AG04450 (cell line): ENCODE results near the gene DUSP21. TPM values are rescaled to one million over a fixed set of nuclear protein-coding genes. Genes with fewer than 3 reads are reported as not detected.

ENCODE experiments used
- CTCF ChIA-PET: fragments of 300-600, 350-600 bp; formaldehyde crosslinking; extraction: SDS; loops from one replicate; lab custom pipeline; 2022; ENCODE audit warnings: antibody characterized with exemption, inconsistent platforms; lab: Charles Lee
- POLR2A ChIA-PET: fragments of 350-600 bp; formaldehyde crosslinking; extraction: SDS; loops from one replicate; lab custom pipeline; 2021; ENCODE audit warnings: antibody characterized with exemption, inconsistent platforms; lab: Yijun Ruan, JAX
- DNase-seq: peaks from one replicate; pipeline ENCODE4 v3.0.0-alpha.2; 2011; ENCODE audit warnings: low read depth, low spot score
- H3K27ac ChIP-seq: one replicate; pipeline ENCODE4 v1.5.1; 2012; ENCODE audit warnings: low read depth, low read length, control low read depth
- H3K27me3 ChIP-seq: one replicate; pipeline ENCODE4 v1.6.0; 2012; ENCODE audit warnings: low read length; ENCODE audit not compliant: control insufficient read depth, insufficient read depth
- H3K4me3 ChIP-seq: 2 replicates; pipeline ENCODE4 v1.5.1; 2011; ENCODE audit warnings: mild to moderate bottlenecking, low read depth, low read length, control low read depth
- H3K9me3 ChIP-seq: 2 replicates; pipeline ENCODE4 v1.5.1; 2012; ENCODE audit warnings: low read length; ENCODE audit not compliant: control insufficient read depth, insufficient read depth
- polyA plus RNA-seq: library from polyadenylated mRNA; depleted of rRNA; stranded (reverse); fragments of >200 nt; gene quantifications from 2 replicates; pipeline ENCODE4 v1.2.3, GENCODE V29; 2011
- TF ChIP-seq, protein P1 (sequence below): IDR thresholded peaks from 2 replicates; pipeline ENCODE4 v1.5.1; 2011; ENCODE audit warnings: low read depth, low read length, control low read depth, inconsistent platforms

DUSP21 gene
- polyA plus RNA-seq, 1 experiment, result not detected

DNA sequence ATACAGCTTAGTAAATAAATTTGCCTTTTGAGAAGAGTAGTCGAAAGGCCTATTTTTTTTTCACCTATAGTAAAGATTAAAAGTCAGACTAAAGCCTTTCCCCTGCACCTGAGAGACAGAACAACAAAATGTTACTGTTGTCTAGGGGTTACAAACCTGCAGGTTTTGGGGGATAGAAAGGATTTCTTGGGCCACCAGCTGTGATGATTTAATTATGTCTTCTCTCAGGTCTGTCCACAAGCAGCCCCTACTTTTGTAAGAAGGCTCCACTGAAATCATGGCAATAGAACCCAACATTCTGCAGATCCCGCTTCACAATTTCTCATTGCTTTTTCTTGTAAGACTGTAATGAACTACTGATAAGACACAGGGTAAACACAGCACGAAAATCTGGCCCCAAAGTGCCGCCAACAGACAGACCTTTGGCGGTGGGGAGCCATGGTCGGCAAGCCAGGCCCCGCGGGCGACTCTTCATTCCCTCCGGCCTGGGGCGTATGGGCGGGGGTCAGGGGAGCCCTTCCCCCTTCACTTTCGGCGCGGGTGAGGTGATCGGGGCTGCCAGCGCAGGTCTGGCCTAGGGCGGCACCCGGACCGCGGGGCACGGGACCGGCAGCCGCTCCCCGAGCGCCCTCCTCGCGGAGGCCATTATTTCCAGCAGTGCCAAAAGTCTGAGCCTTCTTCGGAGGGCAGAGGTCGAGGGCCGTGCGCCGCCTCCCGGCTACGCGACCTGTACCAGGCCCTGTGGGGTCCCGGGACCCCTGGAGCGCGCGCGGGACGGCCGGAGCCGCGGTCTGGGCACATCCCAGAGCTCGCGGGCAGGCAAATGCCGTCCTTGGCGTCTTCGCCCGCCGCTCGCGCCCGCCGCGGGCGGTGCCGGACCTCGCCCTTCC lies 28.4 kb downstream of the DUSP21 start:
- Histone ChIP-seq H3K4me3 (peak overlapping the region; percentile 65), H3K27me3 (no peaks in the 10 kb centered on the region), H3K27ac (peak overlapping the region; percentile 21), H3K9me3 (no peaks in the 10 kb centered on the region)
- TF ChIP-seq, protein P1, sequence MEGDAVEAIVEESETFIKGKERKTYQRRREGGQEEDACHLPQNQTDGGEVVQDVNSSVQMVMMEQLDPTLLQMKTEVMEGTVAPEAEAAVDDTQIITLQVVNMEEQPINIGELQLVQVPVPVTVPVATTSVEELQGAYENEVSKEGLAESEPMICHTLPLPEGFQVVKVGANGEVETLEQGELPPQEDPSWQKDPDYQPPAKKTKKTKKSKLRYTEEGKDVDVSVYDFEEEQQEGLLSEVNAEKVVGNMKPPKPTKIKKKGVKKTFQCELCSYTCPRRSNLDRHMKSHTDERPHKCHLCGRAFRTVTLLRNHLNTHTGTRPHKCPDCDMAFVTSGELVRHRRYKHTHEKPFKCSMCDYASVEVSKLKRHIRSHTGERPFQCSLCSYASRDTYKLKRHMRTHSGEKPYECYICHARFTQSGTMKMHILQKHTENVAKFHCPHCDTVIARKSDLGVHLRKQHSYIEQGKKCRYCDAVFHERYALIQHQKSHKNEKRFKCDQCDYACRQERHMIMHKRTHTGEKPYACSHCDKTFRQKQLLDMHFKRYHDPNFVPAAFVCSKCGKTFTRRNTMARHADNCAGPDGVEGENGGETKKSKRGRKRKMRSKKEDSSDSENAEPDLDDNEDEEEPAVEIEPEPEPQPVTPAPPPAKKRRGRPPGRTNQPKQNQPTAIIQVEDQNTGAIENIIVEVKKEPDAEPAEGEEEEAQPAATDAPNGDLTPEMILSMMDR, result no peak
- DNase-seq, result no peak
- ChIA-PET POLR2A (interaction anchor here (0.6 to 1.0 kb wide), 5 partner anchors 26 to 752 kb away, joined by 4 to 9 read pairs (median 5); no protein-coding TSS in a partner anchor), CTCF (interaction anchor here (0.8 kb wide), 1 partner anchor 198 kb away, joined by 3 read pairs; no protein-coding TSS in a partner anchor)

DNA sequence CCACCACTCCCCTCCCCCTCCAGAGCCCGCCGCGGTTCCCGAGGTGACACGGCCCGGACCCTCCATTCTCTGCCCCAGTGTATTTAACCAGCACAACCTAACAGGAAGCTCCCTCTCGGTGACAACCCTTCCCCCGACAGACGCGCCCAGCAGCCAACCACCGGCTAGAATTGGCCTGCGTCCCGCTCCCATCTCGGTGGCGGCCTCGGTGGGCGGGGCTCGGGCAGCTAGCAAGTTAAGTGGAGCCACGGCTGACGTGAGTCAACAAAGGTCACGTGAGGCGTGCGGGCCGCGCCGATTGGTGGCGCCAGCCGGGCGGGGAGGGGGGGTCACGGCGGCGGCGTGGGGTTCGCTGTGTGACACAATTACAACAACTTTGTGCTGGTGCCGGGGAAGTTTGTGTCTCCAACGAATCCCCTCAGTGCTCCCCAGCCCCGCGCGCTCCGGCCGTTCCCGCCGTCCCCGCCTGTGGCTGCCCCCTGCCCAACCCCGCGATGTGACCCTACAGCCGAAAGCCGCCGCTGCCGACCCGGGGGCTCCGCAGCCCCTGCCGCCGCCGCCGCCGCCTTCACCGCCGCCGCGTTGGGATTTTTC lies 29.1 kb downstream of the DUSP21 start, which contains the start of gene KDM6A:
TSS of gene KDM6A (plus strand) at position 368 of the 594 bp plus-strand sequence. CDS start 364 bp downstream, outside the sequence.
- Histone ChIP-seq H3K27me3 (no peaks in the 10 kb centered on the region), H3K27ac (peak within 1 kb of the TSS; percentile 77), H3K4me3 (peak within 1 kb of the TSS; percentile 71), H3K9me3 (no peaks in the 10 kb centered on the region)
- POLR2A ChIA-PET, result interaction anchor here (0.6 to 1.0 kb wide), 5 partner anchors 26 to 751 kb away, joined by 4 to 9 read pairs (median 5); no protein-coding TSS in a partner anchor
- TF ChIP-seq, protein P1, result no peak
- CTCF ChIA-PET, result no interaction called here
- peak; percentile 83 for DNase-seq

DNA sequence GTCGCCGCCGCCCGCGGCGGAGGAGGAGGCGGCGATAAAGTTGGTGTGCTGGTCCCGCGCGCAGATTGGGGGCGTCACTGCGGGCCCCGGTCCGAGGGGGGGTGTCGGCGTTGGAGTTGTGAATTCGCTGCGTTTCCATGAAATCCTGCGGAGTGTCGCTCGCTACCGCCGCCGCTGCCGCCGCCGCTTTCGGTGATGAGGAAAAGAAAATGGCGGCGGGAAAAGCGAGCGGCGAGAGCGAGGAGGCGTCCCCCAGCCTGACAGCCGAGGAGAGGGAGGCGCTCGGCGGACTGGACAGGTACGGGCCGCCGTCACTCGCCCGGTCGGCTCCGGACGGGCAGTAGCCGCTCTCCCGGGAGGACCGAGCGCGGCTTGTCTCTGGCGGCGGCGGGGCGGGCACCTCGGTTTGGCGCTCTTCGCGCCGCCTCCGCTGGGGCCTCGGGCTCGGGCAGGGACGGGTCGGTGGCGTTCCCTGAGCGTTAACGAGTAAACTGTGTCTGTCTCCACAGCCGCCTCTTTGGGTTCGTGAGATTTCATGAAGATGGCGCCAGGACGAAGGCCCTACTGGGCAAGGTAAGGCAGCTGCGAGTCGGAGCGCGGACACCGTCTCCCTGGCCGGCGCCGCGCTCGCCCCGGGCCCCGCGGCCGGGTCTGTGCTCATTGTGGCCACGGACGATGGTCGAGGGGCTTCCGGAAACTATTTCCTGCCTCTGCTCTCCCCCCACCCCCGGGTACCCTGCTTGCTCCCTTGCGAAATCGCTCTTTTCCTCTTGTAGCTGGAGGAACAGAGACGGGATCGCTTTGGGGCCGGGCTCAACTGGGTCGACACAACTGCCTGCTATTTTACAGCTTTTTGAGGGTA lies 29.8 kb downstream of the DUSP21 start:
- H3K4me3 ChIP-seq, result peak overlapping the region; percentile 71
- no peak for DNase-seq
- POLR2A ChIA-PET, result interaction anchor here (0.8 to 1.0 kb wide), 3 partner anchors 25 to 532 kb away, joined by 4 to 9 read pairs (median 6); no protein-coding TSS in a partner anchor

DNA sequence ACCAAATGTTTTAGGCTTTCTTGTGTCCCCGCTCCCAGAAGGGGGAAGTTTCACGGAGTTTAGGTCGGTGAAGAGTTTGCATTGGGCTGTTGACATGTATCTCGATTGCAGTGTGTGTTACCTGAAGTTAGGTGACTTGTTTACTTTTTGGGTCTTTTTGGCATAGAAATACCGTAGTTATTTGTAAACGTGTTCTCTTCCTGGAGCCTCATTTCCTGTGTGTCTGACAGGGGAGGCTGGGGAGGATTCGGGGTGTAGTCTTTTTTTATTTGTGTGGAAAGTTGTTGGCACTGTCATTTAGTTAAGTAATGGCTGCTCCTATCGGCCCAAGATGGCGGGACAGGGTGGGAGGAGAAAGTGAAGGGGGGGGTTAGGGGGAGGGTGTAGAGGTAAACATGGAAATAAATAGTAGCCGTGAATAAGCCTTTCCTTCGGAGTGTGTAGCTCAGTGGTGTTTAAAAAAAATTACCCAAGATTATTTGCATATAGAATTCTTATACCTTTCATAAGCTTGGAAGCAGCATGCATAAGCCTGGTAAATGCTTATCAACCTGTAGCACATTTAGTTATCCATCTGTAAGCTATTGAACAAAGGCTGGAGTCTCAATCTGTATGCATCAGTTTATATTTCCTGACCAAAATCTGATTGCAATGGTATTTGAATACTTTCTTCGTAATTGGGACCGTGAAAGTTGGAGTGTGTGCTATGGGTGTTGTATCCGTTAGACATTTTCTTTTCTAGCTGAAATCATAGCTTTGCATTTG lies 30.8 kb downstream of the DUSP21 start:
- no peak for DNase-seq
- H3K27ac ChIP-seq, result peak overlapping the region; percentile 47
- H3K4me3 ChIP-seq, result peak overlapping the region; percentile 71
- TF ChIP-seq, protein P1, result no peak
- H3K27me3 ChIP-seq, result no peaks in the 10 kb centered on the region
- H3K9me3 ChIP-seq, result no peaks in the 10 kb centered on the region
- POLR2A ChIA-PET, result no interaction called here
- CTCF ChIA-PET, result interaction anchor here (1.1 kb wide), 1 partner anchor 195 kb away, joined by 6 read pairs; no protein-coding TSS in a partner anchor

More for the DNA sequence above, 29.8 kb downstream of the DUSP21 start:
- no peaks in the 10 kb centered on the region for H3K9me3 ChIP-seq
- TF ChIP-seq, protein P1, result no peak
- CTCF ChIA-PET, result no interaction called here
- peak overlapping the region; percentile 77 for H3K27ac ChIP-seq
- H3K27me3 ChIP-seq, result no peaks in the 10 kb centered on the region
